Activated T-cell treated with anti-CD3 and anti-CD28 coated beads for 1 hour (primary cell): ENCODE measurements around the gene MUC5B.
"Not testable (repeated sequence)": the region's sequence is repeated elsewhere in the genome, so short reads cannot be mapped to it uniquely, and the experiment has no call there.

ENCODE experiments used
- DNase-seq: peaks from one replicate; pipeline ENCODE4 v3.0.0-alpha.2; 2020; ENCODE audit warnings: low read depth

The MUC5B gene

GRCh38 chr11:1251236-1251770, 28.4 kb downstream of the MUC5B start:
- DNase-seq: no peak

- DNase-seq: no peak
Observed at GRCh38 chr11:1252371-1253102, 29.7 kb downstream of the MUC5B start.

GRCh38 chr11:1253103-1253485, 30.2 kb downstream of the MUC5B start:
- DNase-seq: no peak

GRCh38 chr11:1254086-1254648, 31.3 kb downstream of the MUC5B start:
- DNase-seq: no peak

- no peak for DNase-seq
Observed at GRCh38 chr11:1254733-1255132, 31.9 kb downstream of the MUC5B start.

GRCh38 chr11:1255151-1255550, 32.3 kb downstream of the MUC5B start:
- DNase-seq: no peak

- DNase-seq: no peak
Observed at GRCh38 chr11:1256257-1257045, 33.6 kb downstream of the MUC5B start.

- DNase-seq: no peak
Observed at GRCh38 chr11:1257366-1257765, 34.5 kb downstream of the MUC5B start.

- DNase-seq: no peak
Observed at GRCh38 chr11:1257916-1258315, 35.0 kb downstream of the MUC5B start.

GRCh38 chr11:1258401-1259075, 35.7 kb downstream of the MUC5B start:
- no peak for DNase-seq

- no peak for DNase-seq
Observed at GRCh38 chr11:1259076-1259461, 36.2 kb downstream of the MUC5B start.

- no peak for DNase-seq
Observed at GRCh38 chr11:1259561-1259960, 36.7 kb downstream of the MUC5B start.

- DNase-seq: peak; percentile 11
Observed at GRCh38 chr11:1260023-1260501, 37.2 kb downstream of the MUC5B start.

GRCh38 chr11:1260620-1261019, 37.8 kb downstream of the MUC5B start:
- DNase-seq: no peak

- DNase-seq: no peak
Observed at GRCh38 chr11:1261241-1262071, 38.6 kb downstream of the MUC5B start.

GRCh38 chr11:1262172-1263006, 39.5 kb downstream of the MUC5B start:
- DNase-seq: peak; percentile 79

- no peak for DNase-seq
Observed at GRCh38 chr11:1263010-1263409, 40.1 kb downstream of the MUC5B start.

GRCh38 chr11:1264444-1264843, 41.6 kb downstream of the MUC5B start:
- DNase-seq: not testable (repeated sequence)

- DNase-seq: not testable (repeated sequence)
Observed at GRCh38 chr11:1265480-1265879, 42.6 kb downstream of the MUC5B start.

GRCh38 chr11:1266976-1267375, 44.1 kb downstream of the MUC5B start:
- DNase-seq: not testable (repeated sequence)
